Endodermal cell (in vitro differentiated cells): ENCODE data around the gene PDE3A. TPM values are rescaled to one million over a fixed set of nuclear protein-coding genes. Genes with fewer than 3 reads are reported as not detected.

Source experiments
- DNase-seq: peaks from one replicate; pipeline ENCODE4 v3.0.0-alpha.2; 2017
- H3K27ac ChIP-seq: 2 replicates; pipeline ENCODE4 v1.5.1; 2013; ENCODE audit warnings: mild to moderate bottlenecking, low read depth, low read length, moderate library complexity
- H3K27me3 ChIP-seq: 2 replicates; pipeline ENCODE4 v1.6.1; 2013; ENCODE audit warnings: mild to moderate bottlenecking, low read length, moderate library complexity; ENCODE audit not compliant: insufficient read depth, control insufficient read depth, poor library complexity, severe bottlenecking
- H3K36me3 ChIP-seq: 2 replicates; pipeline ENCODE4 v1.7.0; 2013; ENCODE audit warnings: mild to moderate bottlenecking, low read length, moderate library complexity; ENCODE audit not compliant: control insufficient read depth, insufficient read depth
- H3K4me1 ChIP-seq: one replicate; pipeline ENCODE4 v1.7.0; 2013; ENCODE audit warnings: low read length; ENCODE audit not compliant: control insufficient read depth, insufficient read depth
- H3K4me3 ChIP-seq: 2 replicates; pipeline ENCODE4 v1.5.1; 2013; ENCODE audit warnings: mild to moderate bottlenecking, low read length, moderate library complexity
- H3K9ac ChIP-seq: 2 replicates; pipeline ENCODE4 v1.6.1; 2013; ENCODE audit warnings: mild to moderate bottlenecking, low read length, moderate library complexity; ENCODE audit not compliant: poor library complexity, severe bottlenecking; ENCODE audit errors: extremely low read depth
- H3K9me3 ChIP-seq: 2 replicates; pipeline ENCODE4 v1.6.1; 2013; ENCODE audit warnings: mild to moderate bottlenecking, low read length, moderate library complexity; ENCODE audit not compliant: control insufficient read depth
- H3K27ac Mint-ChIP-seq: 2 replicates; pipeline ENCODE4 v1.8.0; 2020; ENCODE audit warnings: mixed read lengths
- H3K27me3 Mint-ChIP-seq: 2 replicates; pipeline ENCODE4 v1.8.0; 2021; ENCODE audit warnings: mild to moderate bottlenecking, mixed read lengths; ENCODE audit not compliant: insufficient read depth
- H3K36me3 Mint-ChIP-seq: 2 replicates; pipeline ENCODE4 v1.8.0; 2020; ENCODE audit warnings: low read depth, mixed read lengths
- H3K4me1 Mint-ChIP-seq: 2 replicates; pipeline ENCODE4 v1.8.0; 2020; ENCODE audit warnings: mixed read lengths
- H3K4me3 Mint-ChIP-seq: 2 replicates; pipeline ENCODE4 v1.8.0; 2020; ENCODE audit warnings: mild to moderate bottlenecking, moderate library complexity, mixed read lengths
- H3K9me3 Mint-ChIP-seq: 2 replicates; pipeline ENCODE4 v1.8.0; 2020; ENCODE audit warnings: mild to moderate bottlenecking, mixed read lengths
- WGBS, 2 experiments: methylation state at CpG; one replicate each; pipeline versions ENCODE4 v1.1.5 to v1.1.7; 2013; ENCODE audit warnings: missing lambda C conversion rate in 2 of 2, mixed read lengths in 1 of 2; ENCODE audit not compliant: insufficient coverage in 1 of 2, insufficient read length in 1 of 2; 5-methylcytosine and 5-hydroxymethylcytosine counted together
- total RNA-seq, 2 donors: library from RNA; stranded (reverse); fragmentation: NEBNext Ultra II Directional in 1 of 2; extraction: Animal tissue kit (Norgen Biotek cat#: 25700) in 1 of 2; gene quantifications; 2 replicates in 1 of 2; 3 replicates in 1 of 2; pipeline ENCODE4 v1.2.1, GENCODE V29; 2021
- TF ChIP-seq, protein P1 (sequence below): fragments of 200-600 bp; sonication (generic); conservative IDR thresholded peaks from 2 replicates; pipeline ENCODE4 v1.5.0; 2021; ENCODE audit warnings: antibody characterized with exemption, mild to moderate bottlenecking

Gene PDE3A
- total RNA-seq, 2 donors from 2014 or later, result 0.62 to 1.8 TPM

DNA sequence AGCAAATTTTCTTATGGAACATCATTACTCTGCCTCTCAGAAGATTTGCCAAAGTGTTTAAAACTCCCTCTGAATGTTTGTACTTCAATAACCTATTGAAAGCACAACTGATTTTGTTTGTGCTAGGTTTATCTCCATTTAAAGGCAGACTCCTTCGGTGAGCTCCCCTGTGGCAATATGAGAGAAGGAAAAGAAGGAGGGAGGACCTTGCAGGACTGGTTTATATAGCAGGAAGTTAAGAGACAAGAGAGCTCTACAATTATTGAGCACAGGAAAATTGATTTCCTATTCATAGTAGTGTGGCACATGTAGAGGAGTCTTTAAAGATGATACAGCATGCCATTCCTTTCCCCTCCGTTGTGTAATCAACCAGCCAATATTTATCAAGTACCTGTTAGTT lies 75.5 kb downstream of the PDE3A start:
- no peak overlapping the region for H3K27ac ChIP-seq
- Mint-ChIP-seq H3K9me3 (no peaks in the 10 kb centered on the region), H3K4me1 (peaks cover 33% of the 10 kb centered on the region), H3K36me3 (no peaks in the 10 kb centered on the region), H3K27me3 (no peaks in the 10 kb centered on the region), H3K27ac (no peak overlapping the region), H3K4me3 (no peak overlapping the region)
- no peaks in the 10 kb centered on the region for H3K9me3 ChIP-seq
- no peaks in the 10 kb centered on the region for H3K36me3 ChIP-seq
- no peak for DNase-seq
- 78 to 100% methylated on average over 2 of the region's 2 CpGs for WGBS, 2 experiments
- no peak overlapping the region for H3K4me3 ChIP-seq
- peaks cover 3% of the 10 kb centered on the region for H3K4me1 ChIP-seq
- H3K27me3 ChIP-seq, result no peaks in the 10 kb centered on the region
- TF ChIP-seq, protein P1, sequence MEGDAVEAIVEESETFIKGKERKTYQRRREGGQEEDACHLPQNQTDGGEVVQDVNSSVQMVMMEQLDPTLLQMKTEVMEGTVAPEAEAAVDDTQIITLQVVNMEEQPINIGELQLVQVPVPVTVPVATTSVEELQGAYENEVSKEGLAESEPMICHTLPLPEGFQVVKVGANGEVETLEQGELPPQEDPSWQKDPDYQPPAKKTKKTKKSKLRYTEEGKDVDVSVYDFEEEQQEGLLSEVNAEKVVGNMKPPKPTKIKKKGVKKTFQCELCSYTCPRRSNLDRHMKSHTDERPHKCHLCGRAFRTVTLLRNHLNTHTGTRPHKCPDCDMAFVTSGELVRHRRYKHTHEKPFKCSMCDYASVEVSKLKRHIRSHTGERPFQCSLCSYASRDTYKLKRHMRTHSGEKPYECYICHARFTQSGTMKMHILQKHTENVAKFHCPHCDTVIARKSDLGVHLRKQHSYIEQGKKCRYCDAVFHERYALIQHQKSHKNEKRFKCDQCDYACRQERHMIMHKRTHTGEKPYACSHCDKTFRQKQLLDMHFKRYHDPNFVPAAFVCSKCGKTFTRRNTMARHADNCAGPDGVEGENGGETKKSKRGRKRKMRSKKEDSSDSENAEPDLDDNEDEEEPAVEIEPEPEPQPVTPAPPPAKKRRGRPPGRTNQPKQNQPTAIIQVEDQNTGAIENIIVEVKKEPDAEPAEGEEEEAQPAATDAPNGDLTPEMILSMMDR, result no peak
- no peak overlapping the region for H3K9ac ChIP-seq

DNA sequence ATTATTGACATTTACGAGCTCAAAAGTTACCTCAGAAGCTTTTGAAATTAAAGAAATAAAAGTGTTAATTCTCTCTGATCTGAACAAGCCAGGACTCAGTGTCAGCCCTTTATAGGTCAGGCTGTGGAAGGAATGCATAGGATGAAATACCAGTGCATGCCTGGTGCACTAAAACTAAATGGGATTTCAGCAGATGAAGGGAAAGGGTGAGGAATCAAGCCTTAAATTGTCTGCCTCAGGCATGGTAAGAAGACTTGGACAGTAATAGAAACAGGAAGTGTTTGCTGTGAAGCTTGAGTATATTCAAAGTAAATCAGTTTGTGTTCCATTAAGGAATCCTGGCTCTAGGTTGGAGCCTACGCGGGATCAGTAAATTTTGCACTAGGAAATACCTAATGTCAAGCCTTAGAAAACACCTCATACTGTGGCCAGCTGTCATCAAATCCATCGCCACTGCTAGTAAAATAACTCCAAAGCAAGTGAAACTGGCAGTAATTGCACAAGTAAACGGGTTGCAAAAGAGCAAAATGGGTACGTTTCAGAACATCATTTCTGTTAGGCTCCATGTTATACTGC lies 76.3 kb downstream of the PDE3A start:
- H3K9me3 ChIP-seq, result no peaks in the 10 kb centered on the region
- WGBS, 2 experiments, result 96% methylated on average over 6 of the region's 6 CpGs
- H3K4me3 ChIP-seq, result no peak overlapping the region
- H3K36me3 Mint-ChIP-seq, result no peaks in the 10 kb centered on the region
- TF ChIP-seq, protein P1, result no peak
- H3K4me3 Mint-ChIP-seq, result no peak overlapping the region
- H3K9me3 Mint-ChIP-seq, result no peaks in the 10 kb centered on the region
- H3K36me3 ChIP-seq, result no peaks in the 10 kb centered on the region
- H3K27me3 Mint-ChIP-seq, result no peaks in the 10 kb centered on the region
- peaks cover 39% of the 10 kb centered on the region for H3K4me1 Mint-ChIP-seq
- DNase-seq, result no peak
- peaks cover 3% of the 10 kb centered on the region for H3K4me1 ChIP-seq
- H3K27ac Mint-ChIP-seq, result no peak overlapping the region
- no peak overlapping the region for H3K27ac ChIP-seq
- no peaks in the 10 kb centered on the region for H3K27me3 ChIP-seq
- H3K9ac ChIP-seq, result no peak overlapping the region

DNA sequence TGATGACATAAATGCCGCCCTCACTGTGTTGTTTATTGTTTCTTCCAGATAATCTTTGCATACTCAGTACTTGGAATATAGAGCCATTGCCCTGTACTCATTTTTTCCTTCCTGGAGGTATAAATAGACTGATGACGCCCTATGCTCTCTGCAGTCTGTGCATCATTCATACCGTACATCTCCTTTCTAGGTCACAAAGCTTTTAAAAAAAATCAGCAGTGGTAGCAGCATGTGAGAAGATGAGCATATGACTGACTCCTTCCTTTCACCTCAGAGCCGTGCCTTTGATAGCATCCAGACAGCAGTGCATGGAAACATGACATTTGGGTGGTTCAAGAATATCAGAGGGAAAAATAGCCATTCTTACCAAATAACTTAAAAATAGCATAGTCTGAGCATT lies 77.3 kb downstream of the PDE3A start:
- Histone ChIP-seq H3K9me3 (no peaks in the 10 kb centered on the region), H3K9ac (no peak overlapping the region), H3K27me3 (no peaks in the 10 kb centered on the region), H3K4me3 (no peak overlapping the region), H3K4me1 (peaks cover 3% of the 10 kb centered on the region), H3K27ac (no peak overlapping the region), H3K36me3 (no peaks in the 10 kb centered on the region)
- Mint-ChIP-seq H3K9me3 (no peaks in the 10 kb centered on the region), H3K36me3 (no peaks in the 10 kb centered on the region), H3K27me3 (peaks cover 1% of the 10 kb centered on the region), H3K4me3 (no peak overlapping the region), H3K4me1 (peaks cover 33% of the 10 kb centered on the region), H3K27ac (no peak overlapping the region)
- WGBS, 2 experiments, result 92 to 100% methylated on average over 4 of the region's 4 CpGs
- DNase-seq, result no peak
- TF ChIP-seq, protein P1, result no peak
